Raji (cell line): ENCODE measurements around the gene CAMK2D.

Experiments
- POLR2A ChIP-seq: IDR thresholded peaks from 2 replicates; pipeline ENCODE4 v1.6.1; 2011; ENCODE audit warnings: low read depth, low read length, control low read depth; ENCODE audit not compliant: insufficient read depth

Gene CAMK2D

GRCh38 chr4:113594231-113594556, 167.3 kb downstream of the CAMK2D start:
- no peak for TF ChIP-seq POLR2A

GRCh38 chr4:113593400-113594230, 167.9 kb downstream of the CAMK2D start:
- TF ChIP-seq POLR2A, result no peak

GRCh38 chr4:113591982-113592381, 169.6 kb downstream of the CAMK2D start:
- TF ChIP-seq POLR2A, result no peak

GRCh38 chr4:113588895-113589668, 172.5 kb downstream of the CAMK2D start:
- TF ChIP-seq POLR2A, result no peak

GRCh38 chr4:113587640-113588275, 173.8 kb downstream of the CAMK2D start:
- TF ChIP-seq POLR2A, result no peak

GRCh38 chr4:113587156-113587555, 174.4 kb downstream of the CAMK2D start:
- no peak for TF ChIP-seq POLR2A

- TF ChIP-seq POLR2A, result no peak
Observed at GRCh38 chr4:113586072-113586471, 175.5 kb downstream of the CAMK2D start.

GRCh38 chr4:113584407-113585150, 177.0 kb downstream of the CAMK2D start:
- no peak for TF ChIP-seq POLR2A

GRCh38 chr4:113582737-113583136, 178.8 kb downstream of the CAMK2D start:
- TF ChIP-seq POLR2A, result no peak

- TF ChIP-seq POLR2A, result no peak
Observed at GRCh38 chr4:113579360-113579759, 182.2 kb downstream of the CAMK2D start.

- no peak for TF ChIP-seq POLR2A
Observed at GRCh38 chr4:113576947-113577678, 184.4 kb downstream of the CAMK2D start.

- TF ChIP-seq POLR2A, result no peak
Observed at GRCh38 chr4:113575401-113575800, 186.1 kb downstream of the CAMK2D start.

- TF ChIP-seq POLR2A, result no peak
Observed at GRCh38 chr4:113574636-113575103, 186.9 kb downstream of the CAMK2D start.

- no peak for TF ChIP-seq POLR2A
Observed at GRCh38 chr4:113572620-113573019, 188.9 kb downstream of the CAMK2D start.

GRCh38 chr4:113566015-113566795, 195.3 kb downstream of the CAMK2D start:
- no peak for TF ChIP-seq POLR2A
